D721Med (cell line): ENCODE measurements around the gene DPP8.

Experiments
- DNase-seq: peaks from one replicate; pipeline ENCODE4 v3.0.0; 2011; ENCODE audit warnings: low spot score; ENCODE audit not compliant: insufficient read length
- FAIRE-seq: peaks from 2 replicates; lab custom pipeline; 2011; peaks lifted over from hg19 to GRCh38; lab: Jason Lieb, UNC
- CTCF ChIP-seq: IDR thresholded peaks from 2 replicates; pipeline ENCODE4 v1.5.1; 2012; ENCODE audit warnings: mild to moderate bottlenecking, control low read depth; ENCODE audit not compliant: insufficient read depth; ENCODE audit errors: missing control alignments

Gene DPP8

GRCh38 chr15:65525622-65526021, 8.1 kb upstream of the DPP8 start:
- no peak for TF ChIP-seq CTCF
- FAIRE-seq (no peak), DNase-seq (no peak)

GRCh38 chr15:65524226-65524625, 6.7 kb upstream of the DPP8 start:
- FAIRE-seq (no peak), DNase-seq (no peak)
- no peak for TF ChIP-seq CTCF

- TF ChIP-seq CTCF: no peak
- DNase-seq (no peak), FAIRE-seq (no peak)
Observed at GRCh38 chr15:65521350-65521749, 3.9 kb upstream of the DPP8 start.

- FAIRE-seq: no peak
- TF ChIP-seq CTCF: no peak
- DNase-seq: no peak
Observed at GRCh38 chr15:65518633-65519285, 1.3 kb upstream of the DPP8 start.

GRCh38 chr15:65517866-65518207, 348 bp upstream of the DPP8 start:
- DNase-seq (no peak), FAIRE-seq (no peak)
- no peak for TF ChIP-seq CTCF

GRCh38 chr15:65512807-65513416, 4.6 kb downstream of the DPP8 start:
- no peak for FAIRE-seq
- DNase-seq: no peak
- no peak for TF ChIP-seq CTCF

GRCh38 chr15:65512189-65512588, 5.3 kb downstream of the DPP8 start:
- FAIRE-seq (no peak), DNase-seq (no peak)
- no peak for TF ChIP-seq CTCF
